Measurements from ENCODE around the gene GALC.

The GALC gene

GRCh38 chr14:87989956-87990299 lies 3.1 kb downstream of the GALC start:
- no peak for TF ChIP-seq CTCF (IDR thresholded peaks at IDR 0.05)
- H3K4me3 ChIP-seq: no peak overlapping the region
- H3K27ac ChIP-seq: no peak overlapping the region
- no peak for DNase-seq (ENCODE audit: low spot score)

- H3K27ac ChIP-seq: no peak overlapping the region
- H3K4me3 ChIP-seq: no peak overlapping the region
- no peak for TF ChIP-seq CTCF (IDR thresholded peaks at IDR 0.05)
- no peak for DNase-seq (ENCODE audit: low spot score)
These were observed 3.6 kb downstream of the GALC start for GRCh38 chr14:87989221-87989955.

- Histone ChIP-seq H3K4me3 (no peak overlapping the region), H3K27ac (no peak overlapping the region)
- no peak for DNase-seq (ENCODE audit: low spot score)
- TF ChIP-seq CTCF (IDR thresholded peaks at IDR 0.05): no peak
These were observed 13.3 kb downstream of the GALC start for GRCh38 chr14:87979689-87980088.

GRCh38 chr14:87975636-87976035 lies 17.3 kb downstream of the GALC start:
- TF ChIP-seq CTCF (IDR thresholded peaks at IDR 0.05): no peak
- DNase-seq (ENCODE audit: low spot score): no peak
- no peak overlapping the region for H3K27ac ChIP-seq
- no peak overlapping the region for H3K4me3 ChIP-seq

GRCh38 chr14:87971010-87971409 lies 22.0 kb downstream of the GALC start:
- TF ChIP-seq CTCF (IDR thresholded peaks at IDR 0.05): no peak
- DNase-seq (ENCODE audit: low spot score): no peak
- Histone ChIP-seq H3K27ac (no peak overlapping the region), H3K4me3 (no peak overlapping the region)

GRCh38 chr14:87967496-87967895 lies 25.5 kb downstream of the GALC start:
- no peak for DNase-seq (ENCODE audit: low spot score)
- no peak for TF ChIP-seq CTCF (IDR thresholded peaks at IDR 0.05)
- Histone ChIP-seq H3K27ac (no peak overlapping the region), H3K4me3 (no peak overlapping the region)

- no peak for DNase-seq (ENCODE audit: low spot score)
- no peak overlapping the region for H3K4me3 ChIP-seq
- H3K27ac ChIP-seq: no peak overlapping the region
- no peak for TF ChIP-seq CTCF (IDR thresholded peaks at IDR 0.05)
These were observed 26.2 kb downstream of the GALC start for GRCh38 chr14:87966816-87967215.

All from coronary artery (tissue), 2 donors.